Measurements from ENCODE around the gene FRAS1. TPM values are rescaled to one million over a fixed set of nuclear protein-coding genes. Genes with fewer than 3 reads are reported as not detected.

FRAS1 gene
- total RNA-seq, 1 experiment from 2014 or later: 0.02 TPM

- no peak for DNase-seq (ENCODE audit: low read depth)
These were observed 524.5 kb downstream of the FRAS1 start for GRCh38 chr4:78581618-78582017.

GRCh38 chr4:78584863-78585547 lies 527.9 kb downstream of the FRAS1 start:
- DNase-seq (ENCODE audit: low read depth): no peak

- DNase-seq (ENCODE audit: low read depth): peak; percentile 39
These were observed 528.5 kb downstream of the FRAS1 start for GRCh38 chr4:78585633-78586032.

GRCh38 chr4:78588894-78589545 lies 531.9 kb downstream of the FRAS1 start:
- DNase-seq (ENCODE audit: low read depth): peak; percentile 7

GRCh38 chr4:78591404-78591803 lies 534.3 kb downstream of the FRAS1 start:
- no peak for DNase-seq (ENCODE audit: low read depth)

GRCh38 chr4:78592088-78592783 lies 535.1 kb downstream of the FRAS1 start:
- DNase-seq (ENCODE audit: low read depth): no peak

Other genes with a start within 250 kb of the FRAS1 start
- gene CNOT6L, start 238.0 kb upstream of the FRAS1 start, total RNA-seq (2014; rRNA removed; shearing (Covaris generic)): 5.8 and 8.1 TPM in 2 replicates
- 20.7 and 23.0 TPM in 2 replicates for gene MRPL1, start 194.5 kb upstream of the FRAS1 start, total RNA-seq (2014; rRNA removed; shearing (Covaris generic))

Measured in M059J (cell line).